OCI-LY1 (cell line): ENCODE results near the gene PTH1R.

Experiments
- H2AFZ ChIP-seq: fragments of 200-600 bp; sonication (generic), shearing (Covaris generic); 2 replicates; pipeline ENCODE4 v1.6.0; 2014; ENCODE audit warnings: antibody characterized with exemption, mild to moderate bottlenecking, low read length
- H3F3A ChIP-seq: fragments of 200-600 bp; sonication (generic), shearing (Covaris generic); 2 replicates; pipeline ENCODE4 v1.6.0; 2014; ENCODE audit warnings: mild to moderate bottlenecking, antibody characterized with exemption, low read length, moderate library complexity; ENCODE audit not compliant: insufficient read depth
- H3K27ac ChIP-seq: fragments of 200-600 bp; sonication (generic); 2 replicates; pipeline ENCODE4 v1.5.1; 2014; ENCODE audit warnings: low read length, mixed run types, mild to moderate bottlenecking, low read depth; ENCODE audit not compliant: poor library complexity, severe bottlenecking
- H3K27me3 ChIP-seq: fragments of 200-600 bp; sonication (generic); 2 replicates; pipeline ENCODE4 v1.6.0; 2014; ENCODE audit warnings: antibody characterized with exemption, mild to moderate bottlenecking, low read length, moderate library complexity; ENCODE audit not compliant: insufficient read depth
- H3K36me3 ChIP-seq: fragments of 200-600 bp; sonication (generic); 2 replicates; pipeline ENCODE4 v1.6.1; 2014; ENCODE audit warnings: mild to moderate bottlenecking, antibody characterized with exemption, low read length, moderate library complexity, mixed read lengths; ENCODE audit not compliant: insufficient read depth
- H3K4me1 ChIP-seq: fragments of 200-600 bp; sonication (generic); 2 replicates; pipeline ENCODE4 v1.5.1; 2014; ENCODE audit warnings: mild to moderate bottlenecking, low read length, moderate library complexity; ENCODE audit not compliant: insufficient read depth, severe bottlenecking
- H3K4me2 ChIP-seq: fragments of 200-600 bp; sonication (generic), shearing (Covaris generic); 2 replicates; pipeline ENCODE4 v1.6.1; 2014; ENCODE audit warnings: low read length
- H3K4me3 ChIP-seq: fragments of 200-600 bp; sonication (generic); 2 replicates; pipeline ENCODE4 v1.5.1; 2014; ENCODE audit warnings: low read length, low read depth, mild to moderate bottlenecking, mixed read lengths; ENCODE audit not compliant: poor library complexity, severe bottlenecking
- H3K79me2 ChIP-seq: fragments of 200-600 bp; shearing (Covaris generic); 2 replicates; pipeline ENCODE4 v1.6.1; 2016; ENCODE audit warnings: mixed run types, low read length, mixed read lengths; ENCODE audit not compliant: insufficient read depth
- H3K9ac ChIP-seq: fragments of 200-600 bp; sonication (generic), shearing (Covaris generic); 2 replicates; pipeline ENCODE4 v1.6.1; 2014; ENCODE audit warnings: mild to moderate bottlenecking, low read length, mixed read lengths
- H3K9me2 ChIP-seq: fragments of 200-600 bp; sonication (generic), shearing (Covaris generic); 2 replicates; pipeline ENCODE4 v1.6.1; 2014; ENCODE audit warnings: low read depth, mild to moderate bottlenecking, low read length, mixed read lengths
- H3K9me3 ChIP-seq: fragments of 200-600 bp; shearing (Covaris generic); 2 replicates; pipeline ENCODE4 v1.6.1; 2014; ENCODE audit warnings: low read length, mixed read lengths
- H4K20me1 ChIP-seq: fragments of 200-600 bp; sonication (generic), shearing (Covaris generic); 2 replicates; pipeline ENCODE4 v1.6.0; 2016; ENCODE audit warnings: mild to moderate bottlenecking, low read length; ENCODE audit not compliant: insufficient read depth
- CTCF ChIP-seq: fragments of 200-600 bp; sonication (generic), shearing (Covaris generic); IDR thresholded peaks from 2 replicates; pipeline ENCODE4 v1.5.1; 2017; ENCODE audit warnings: mild to moderate bottlenecking, antibody characterized with exemption, low read length, moderate library complexity, mixed read lengths
- EZH2 ChIP-seq: fragments of 200-600 bp; sonication (generic), shearing (Covaris generic); IDR thresholded peaks from 2 replicates; pipeline ENCODE4 v1.8.0; 2017; ENCODE audit warnings: borderline replicate concordance, mixed run types, mild to moderate bottlenecking, antibody characterized with exemption, low read length, moderate library complexity, mixed read lengths

The PTH1R gene

GRCh38 chr3:46870651-46871050 lies 6.9 kb upstream of the PTH1R start:
- Histone ChIP-seq H3K79me2 (no peaks in the 10 kb centered on the region), H3K36me3 (no peaks in the 10 kb centered on the region), H3K27me3 (no peaks in the 10 kb centered on the region), H3K4me2 (no peak overlapping the region), H3K4me1 (no peaks in the 10 kb centered on the region), H3K9me3 (no peaks in the 10 kb centered on the region), H4K20me1 (no peaks in the 10 kb centered on the region), H3K27ac (no peak overlapping the region), H3F3A (no peaks in the 10 kb centered on the region), H3K9ac (no peak overlapping the region), H2AFZ (no peak overlapping the region), H3K4me3 (no peak overlapping the region), H3K9me2 (no peaks in the 10 kb centered on the region)
- TF ChIP-seq CTCF (no peak), EZH2 (no peak)

GRCh38 chr3:46871222-46871621 lies 6.3 kb upstream of the PTH1R start:
- Histone ChIP-seq H3K9me2 (no peaks in the 10 kb centered on the region), H3K36me3 (no peaks in the 10 kb centered on the region), H2AFZ (no peak overlapping the region), H3K79me2 (no peaks in the 10 kb centered on the region), H3K4me2 (no peak overlapping the region), H3K9me3 (no peaks in the 10 kb centered on the region), H3F3A (no peaks in the 10 kb centered on the region), H3K4me1 (no peaks in the 10 kb centered on the region), H3K27me3 (no peaks in the 10 kb centered on the region), H3K27ac (no peak overlapping the region), H4K20me1 (no peaks in the 10 kb centered on the region), H3K4me3 (no peak overlapping the region), H3K9ac (no peak overlapping the region)
- TF ChIP-seq CTCF (no peak), EZH2 (no peak)

GRCh38 chr3:46873521-46873920 lies 4.0 kb upstream of the PTH1R start:
- Histone ChIP-seq H3K27me3 (peaks cover 4% of the 10 kb centered on the region; the same call in 1 of the 2 replicates), H3K79me2 (no peaks in the 10 kb centered on the region), H3K9me2 (no peaks in the 10 kb centered on the region), H3K4me1 (no peaks in the 10 kb centered on the region), H3K9me3 (no peaks in the 10 kb centered on the region), H3F3A (no peaks in the 10 kb centered on the region), H2AFZ (no peak overlapping the region), H3K4me3 (no peak overlapping the region), H3K27ac (no peak overlapping the region), H3K4me2 (no peak overlapping the region), H3K9ac (no peak overlapping the region), H4K20me1 (no peaks in the 10 kb centered on the region), H3K36me3 (no peaks in the 10 kb centered on the region)
- TF ChIP-seq CTCF: no peak
- TF ChIP-seq EZH2: no peak
